H7 (cell line): ENCODE data around the gene RIPOR2. TPM values are rescaled to one million over a fixed set of nuclear protein-coding genes. Genes with fewer than 3 reads are reported as not detected.
"Not testable (repeated sequence)": the region's sequence is repeated elsewhere in the genome, so short reads cannot be mapped to it uniquely, and the experiment has no call there.

Experiments used
- DNase-seq: peaks from one replicate; pipeline ENCODE4 v3.0.0; 2012
- H3K27me3 ChIP-seq: 2 replicates; pipeline ENCODE4 v1.6.0; 2011; ENCODE audit warnings: mild to moderate bottlenecking, low read length; ENCODE audit not compliant: control insufficient read depth, insufficient read depth
- H3K36me3 ChIP-seq: replicated peaks from 2 replicates; pipeline ENCODE4 v1.5.1; 2011; ENCODE audit warnings: low read length; ENCODE audit not compliant: control insufficient read depth, insufficient read depth
- H3K4me3 ChIP-seq: 2 replicates; pipeline ENCODE4 v1.5.1; 2011; ENCODE audit warnings: low read depth, mild to moderate bottlenecking, control low read depth, low read length, moderate library complexity; ENCODE audit not compliant: insufficient read depth
- total RNA-seq: library from RNA; depleted of rRNA; stranded (reverse); fragments of >200 nt; shearing (Covaris generic); gene quantifications from 2 replicates; pipeline ENCODE4 v1.2.3, GENCODE V29; 2014; rRNA removed

The RIPOR2 gene
- total RNA-seq, 1 experiment from 2014 or later, result 0.31 TPM

DNA sequence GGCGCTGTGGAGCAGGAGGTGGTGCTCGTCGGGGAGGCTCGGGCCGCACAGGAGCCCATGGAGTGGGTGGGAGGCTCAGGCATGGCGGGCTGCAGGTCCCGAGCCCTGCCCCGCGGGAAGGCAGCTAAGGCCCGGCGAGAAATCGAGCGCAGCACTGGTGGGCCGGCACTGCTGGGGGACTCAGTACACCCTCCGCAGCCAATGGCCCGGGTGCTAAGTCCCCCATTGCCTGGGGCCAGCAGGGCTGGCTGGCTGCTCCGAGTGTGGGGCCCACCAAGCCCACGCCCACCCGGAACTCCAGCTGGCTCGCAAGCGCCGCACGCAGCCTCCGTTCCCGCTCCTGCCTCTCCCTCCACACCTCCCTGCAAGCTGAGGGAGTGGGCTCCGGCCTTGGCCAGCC is 169.8 kb downstream of the RIPOR2 start:
- not testable (repeated sequence) for H3K4me3 ChIP-seq

DNA sequence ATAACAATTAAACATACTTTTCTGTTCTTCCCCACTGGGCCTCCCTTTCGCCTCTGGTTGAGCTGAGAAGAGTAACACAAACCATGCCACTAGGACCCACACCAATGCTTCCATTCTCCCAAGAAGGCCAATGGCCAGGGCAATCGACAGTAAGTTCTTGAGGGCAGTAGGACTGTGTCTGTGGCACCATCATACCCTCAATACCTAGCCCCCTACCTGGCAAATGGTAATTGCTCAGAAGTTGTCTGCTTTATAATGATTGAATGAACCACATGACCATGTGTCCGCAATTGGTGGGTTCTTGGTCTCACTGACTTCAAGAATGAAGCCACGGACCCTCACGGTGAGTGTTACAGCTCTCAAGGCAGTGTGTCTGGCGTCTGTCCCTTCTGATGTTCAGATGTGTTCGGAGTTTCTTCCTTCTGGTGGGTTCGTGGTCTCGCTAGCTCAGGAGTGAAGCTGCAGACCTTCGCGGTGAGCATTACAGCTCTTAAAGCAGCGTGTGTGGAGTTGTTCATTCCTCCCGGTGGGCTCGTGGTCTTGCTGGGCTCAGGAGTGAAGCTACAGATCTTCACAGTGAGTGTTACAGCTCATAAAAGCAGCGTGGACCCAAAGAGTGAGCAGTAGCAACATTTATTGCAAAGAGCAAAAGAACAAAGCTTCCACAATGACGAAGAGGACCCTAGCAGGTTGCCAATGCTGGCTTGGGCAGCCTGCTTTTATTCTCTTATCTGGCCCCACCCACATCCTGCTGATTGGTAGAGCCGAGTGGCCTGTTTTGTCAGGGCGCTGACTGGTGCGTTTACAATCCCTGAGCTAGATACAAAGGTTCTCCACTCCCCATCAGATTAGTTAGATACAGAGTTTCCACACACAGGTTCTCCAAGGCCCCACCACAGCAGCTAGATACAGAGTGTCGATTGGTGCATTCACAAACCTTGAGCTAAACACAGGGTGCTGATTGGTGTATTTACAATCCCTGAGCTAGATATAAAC is 170.6 kb downstream of the RIPOR2 start:
- H3K36me3 ChIP-seq, H3K4me3 ChIP-seq, H3K27me3 ChIP-seq, DNase-seq: not testable (repeated sequence)

More for the DNA sequence above, 169.8 kb downstream of the RIPOR2 start:
- H3K27me3 ChIP-seq, DNase-seq, H3K36me3 ChIP-seq: not testable (repeated sequence)

- Histone ChIP-seq H3K4me3 (no peak overlapping the region), H3K36me3 (no peaks in the 10 kb centered on the region), H3K27me3 (no peaks in the 10 kb centered on the region)
- DNase-seq, result no peak
These were observed 172.2 kb downstream of the RIPOR2 start for GRCh38 chr6:24763578-24763977.

DNA sequence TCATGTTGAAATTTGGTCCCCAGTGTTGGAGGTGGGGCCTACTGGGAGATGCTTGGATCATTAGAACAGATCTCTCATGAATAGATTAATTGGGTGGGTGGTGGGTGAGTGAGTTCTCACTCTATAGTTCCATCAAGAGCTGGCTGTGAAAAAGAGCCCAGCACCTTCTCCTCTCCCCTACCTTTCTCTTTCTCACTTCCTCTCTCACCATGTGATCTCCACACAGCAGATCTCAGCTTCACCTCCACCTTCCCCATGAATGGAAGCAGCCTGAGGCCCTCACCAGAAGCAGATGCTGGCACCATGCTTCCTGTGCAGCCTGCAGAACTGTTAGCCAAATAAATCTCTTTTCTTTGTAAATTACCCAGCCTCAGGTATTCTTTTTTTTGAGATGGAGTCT is 173.9 kb downstream of the RIPOR2 start:
- no peak overlapping the region for H3K4me3 ChIP-seq
- H3K36me3 ChIP-seq, result no peaks in the 10 kb centered on the region
- DNase-seq, result no peak
- no peaks in the 10 kb centered on the region for H3K27me3 ChIP-seq

GRCh38 chr6:24761193-24761835 is 174.4 kb downstream of the RIPOR2 start:
- Histone ChIP-seq H3K27me3 (no peaks in the 10 kb centered on the region), H3K4me3 (no peak overlapping the region), H3K36me3 (no peaks in the 10 kb centered on the region)
- DNase-seq, result peak; percentile 76

DNA sequence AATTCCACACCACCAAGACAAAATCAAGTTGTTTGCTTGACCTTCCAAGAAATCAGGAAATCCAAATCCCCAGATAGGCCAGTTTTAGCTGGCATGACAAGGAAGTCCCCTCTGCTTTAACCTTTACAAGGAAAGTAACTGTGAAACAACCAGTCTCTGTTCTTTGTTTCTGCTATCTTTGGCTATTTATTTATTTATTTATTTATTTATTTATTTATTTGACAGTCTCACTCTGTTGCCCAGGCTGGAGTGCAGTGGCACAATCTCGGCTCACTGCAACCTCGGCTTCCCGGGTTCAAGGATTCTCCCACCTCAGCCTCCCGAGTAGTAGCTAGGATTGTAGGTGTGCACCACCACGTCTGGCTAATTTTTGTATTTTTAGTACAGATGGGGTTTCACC is 175.6 kb downstream of the RIPOR2 start:
- Histone ChIP-seq H3K4me3 (no peak overlapping the region), H3K36me3 (no peaks in the 10 kb centered on the region), H3K27me3 (no peaks in the 10 kb centered on the region)
- no peak for DNase-seq

GRCh38 chr6:24759718-24760117 is 176.0 kb downstream of the RIPOR2 start:
- Histone ChIP-seq H3K27me3 (no peaks in the 10 kb centered on the region), H3K36me3 (no peaks in the 10 kb centered on the region), H3K4me3 (no peak overlapping the region)
- no peak for DNase-seq

- Histone ChIP-seq H3K27me3 (no peaks in the 10 kb centered on the region), H3K4me3 (no peak overlapping the region), H3K36me3 (no peaks in the 10 kb centered on the region)
- no peak for DNase-seq
These were observed 178.1 kb downstream of the RIPOR2 start for GRCh38 chr6:24757611-24758010.

DNA sequence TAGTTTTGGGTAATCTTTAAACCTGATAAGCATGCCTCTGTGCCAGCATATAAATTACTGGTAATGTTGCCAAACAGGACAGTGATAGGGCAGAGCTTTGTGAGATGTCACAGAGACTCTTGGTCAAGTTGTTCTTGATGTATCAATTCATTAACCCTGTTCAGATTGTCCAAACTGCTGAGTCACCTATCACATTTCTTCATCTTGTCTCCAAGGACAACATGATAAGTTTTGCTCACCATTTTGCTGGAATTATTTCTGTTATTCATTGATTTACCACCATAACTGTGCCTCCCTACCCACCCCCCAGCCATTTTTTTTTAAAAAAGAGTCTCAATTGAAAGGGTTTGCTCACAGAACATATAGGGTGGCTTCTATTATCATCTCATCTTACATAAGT is 180.5 kb downstream of the RIPOR2 start:
- Histone ChIP-seq H3K36me3 (no peaks in the 10 kb centered on the region), H3K27me3 (no peaks in the 10 kb centered on the region), H3K4me3 (no peak overlapping the region)
- DNase-seq, result no peak

- DNase-seq, H3K4me3 ChIP-seq, H3K27me3 ChIP-seq, H3K36me3 ChIP-seq: not testable (repeated sequence)
These were observed 181.4 kb downstream of the RIPOR2 start for GRCh38 chr6:24754378-24754777.

Other genes starting within 250 kb of the RIPOR2 start
- gene C6orf62, start 216.8 kb downstream of the RIPOR2 start, total RNA-seq, result 80.2 and 83.3 TPM in 2 replicates
- 75.3 and 91.8 TPM in 2 replicates for gene GMNN, start 161.0 kb downstream of the RIPOR2 start, total RNA-seq
- gene ARMH2, start 137.0 kb downstream of the RIPOR2 start, total RNA-seq, result not detected in 2 replicates